Measurements from ENCODE around the gene ZNF888. TPM values are rescaled to one million over a fixed set of nuclear protein-coding genes. Genes with fewer than 3 reads are reported as not detected.
"Not testable (repeated sequence)": the region's sequence is repeated elsewhere in the genome, so short reads cannot be mapped to it uniquely, and the experiment has no call there.

The ZNF888 gene
- total RNA-seq (2014; rRNA removed; shearing (Covaris generic)) = 4.6 and 5.6 TPM in 2 replicates

- peak; percentile 79 for DNase-seq (ENCODE audit: low read depth)
Measured at GRCh38 chr19:52922841-52923777, at the start of gene ZNF888. Gene ZNF888 (minus strand): TSS chr19:52923428. CDS start chr19:52917873, 5,555 bp downstream.

- DNase-seq (ENCODE audit: low read depth) = no peak
Measured at GRCh38 chr19:52967772-52968171, 44.5 kb upstream of the ZNF888 start.

- no peak for DNase-seq (ENCODE audit: low read depth)
Measured at GRCh38 chr19:52963247-52963618, 40.0 kb upstream of the ZNF888 start.

GRCh38 chr19:52962394-52963246, 39.4 kb upstream of the ZNF888 start, which contains the start of gene ZNF816:
Gene ZNF816 (minus strand): TSS chr19:52962881. CDS start chr19:52956089, 6,792 bp downstream.
- peak; percentile 96 for DNase-seq (ENCODE audit: low read depth)

- DNase-seq (ENCODE audit: low read depth) = no peak
Measured at GRCh38 chr19:52961981-52962380, 38.8 kb upstream of the ZNF888 start.

GRCh38 chr19:52959613-52960295, 36.5 kb upstream of the ZNF888 start:
- no peak for DNase-seq (ENCODE audit: low read depth)

- DNase-seq (ENCODE audit: low read depth) = no peak
Measured at GRCh38 chr19:52957591-52957990, 34.4 kb upstream of the ZNF888 start.

- DNase-seq (ENCODE audit: low read depth) = no peak
Measured at GRCh38 chr19:52956917-52957316, 33.7 kb upstream of the ZNF888 start.

GRCh38 chr19:52949422-52949821, 26.2 kb upstream of the ZNF888 start:
- no peak for DNase-seq (ENCODE audit: low read depth)

GRCh38 chr19:52948025-52948770, 25.0 kb upstream of the ZNF888 start:
- no peak for DNase-seq (ENCODE audit: low read depth)

GRCh38 chr19:52946322-52947310, 23.4 kb upstream of the ZNF888 start:
- DNase-seq (ENCODE audit: low read depth) = no peak

- no peak for DNase-seq (ENCODE audit: low read depth)
Measured at GRCh38 chr19:52945652-52946321, 22.6 kb upstream of the ZNF888 start.

- not testable (repeated sequence) for DNase-seq (ENCODE audit: low read depth)
Measured at GRCh38 chr19:52944703-52945493, 21.7 kb upstream of the ZNF888 start.

- DNase-seq (ENCODE audit: low read depth) = no peak
Measured at GRCh38 chr19:52943884-52944643, 20.8 kb upstream of the ZNF888 start.

- DNase-seq (ENCODE audit: low read depth) = no peak
Measured at GRCh38 chr19:52943134-52943883, 20.1 kb upstream of the ZNF888 start.

GRCh38 chr19:52942386-52943133, 19.3 kb upstream of the ZNF888 start:
- DNase-seq (ENCODE audit: low read depth) = peak; percentile 88
